ENCODE measurements around the gene CD1D.

DNA sequence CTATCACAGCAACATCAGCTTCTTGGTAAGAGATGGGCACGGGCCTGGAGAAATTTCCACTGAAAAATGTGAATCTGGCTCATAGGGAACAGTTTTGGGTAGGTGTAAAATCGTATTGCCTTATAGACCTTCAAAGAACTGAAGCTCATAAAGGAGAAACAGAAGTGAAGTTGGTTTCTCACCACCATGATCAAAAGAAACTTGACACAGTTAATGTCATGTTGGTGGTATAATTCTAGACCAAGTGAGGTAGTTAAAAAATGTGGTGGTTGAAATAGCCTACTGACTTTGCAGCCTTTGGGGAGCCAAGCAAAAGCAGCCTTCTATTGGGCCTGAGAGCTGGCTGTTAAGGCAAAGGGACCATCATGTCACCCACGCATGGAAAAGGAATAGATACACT, 8.9 kb downstream of the CD1D start:
- TF ChIP-seq, protein P1, sequence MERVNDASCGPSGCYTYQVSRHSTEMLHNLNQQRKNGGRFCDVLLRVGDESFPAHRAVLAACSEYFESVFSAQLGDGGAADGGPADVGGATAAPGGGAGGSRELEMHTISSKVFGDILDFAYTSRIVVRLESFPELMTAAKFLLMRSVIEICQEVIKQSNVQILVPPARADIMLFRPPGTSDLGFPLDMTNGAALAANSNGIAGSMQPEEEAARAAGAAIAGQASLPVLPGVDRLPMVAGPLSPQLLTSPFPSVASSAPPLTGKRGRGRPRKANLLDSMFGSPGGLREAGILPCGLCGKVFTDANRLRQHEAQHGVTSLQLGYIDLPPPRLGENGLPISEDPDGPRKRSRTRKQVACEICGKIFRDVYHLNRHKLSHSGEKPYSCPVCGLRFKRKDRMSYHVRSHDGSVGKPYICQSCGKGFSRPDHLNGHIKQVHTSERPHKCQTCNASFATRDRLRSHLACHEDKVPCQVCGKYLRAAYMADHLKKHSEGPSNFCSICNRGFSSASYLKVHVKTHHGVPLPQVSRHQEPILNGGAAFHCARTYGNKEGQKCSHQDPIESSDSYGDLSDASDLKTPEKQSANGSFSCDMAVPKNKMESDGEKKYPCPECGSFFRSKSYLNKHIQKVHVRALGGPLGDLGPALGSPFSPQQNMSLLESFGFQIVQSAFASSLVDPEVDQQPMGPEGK (CRISPR knock-in tag; IDR thresholded peaks at IDR 0.05; ENCODE audit: borderline replicate concordance), result no peak
- no peak for TF ChIP-seq ZFP30 (CRISPR knock-in tag; IDR thresholded peaks at IDR 0.05)
- TF ChIP-seq ZC3H10 (CRISPR knock-in tag; IDR thresholded peaks at IDR 0.05), result no peak
- TF ChIP-seq ZFP3 (CRISPR knock-in tag; IDR thresholded peaks at IDR 0.05), result no peak
- no peak for TF ChIP-seq PPARA (CRISPR knock-in tag; IDR thresholded peaks at IDR 0.05; ENCODE audit: borderline replicate concordance)
- no peak for TF ChIP-seq OSR1 (CRISPR knock-in tag; IDR thresholded peaks at IDR 0.05)
- TF ChIP-seq, protein P2, sequence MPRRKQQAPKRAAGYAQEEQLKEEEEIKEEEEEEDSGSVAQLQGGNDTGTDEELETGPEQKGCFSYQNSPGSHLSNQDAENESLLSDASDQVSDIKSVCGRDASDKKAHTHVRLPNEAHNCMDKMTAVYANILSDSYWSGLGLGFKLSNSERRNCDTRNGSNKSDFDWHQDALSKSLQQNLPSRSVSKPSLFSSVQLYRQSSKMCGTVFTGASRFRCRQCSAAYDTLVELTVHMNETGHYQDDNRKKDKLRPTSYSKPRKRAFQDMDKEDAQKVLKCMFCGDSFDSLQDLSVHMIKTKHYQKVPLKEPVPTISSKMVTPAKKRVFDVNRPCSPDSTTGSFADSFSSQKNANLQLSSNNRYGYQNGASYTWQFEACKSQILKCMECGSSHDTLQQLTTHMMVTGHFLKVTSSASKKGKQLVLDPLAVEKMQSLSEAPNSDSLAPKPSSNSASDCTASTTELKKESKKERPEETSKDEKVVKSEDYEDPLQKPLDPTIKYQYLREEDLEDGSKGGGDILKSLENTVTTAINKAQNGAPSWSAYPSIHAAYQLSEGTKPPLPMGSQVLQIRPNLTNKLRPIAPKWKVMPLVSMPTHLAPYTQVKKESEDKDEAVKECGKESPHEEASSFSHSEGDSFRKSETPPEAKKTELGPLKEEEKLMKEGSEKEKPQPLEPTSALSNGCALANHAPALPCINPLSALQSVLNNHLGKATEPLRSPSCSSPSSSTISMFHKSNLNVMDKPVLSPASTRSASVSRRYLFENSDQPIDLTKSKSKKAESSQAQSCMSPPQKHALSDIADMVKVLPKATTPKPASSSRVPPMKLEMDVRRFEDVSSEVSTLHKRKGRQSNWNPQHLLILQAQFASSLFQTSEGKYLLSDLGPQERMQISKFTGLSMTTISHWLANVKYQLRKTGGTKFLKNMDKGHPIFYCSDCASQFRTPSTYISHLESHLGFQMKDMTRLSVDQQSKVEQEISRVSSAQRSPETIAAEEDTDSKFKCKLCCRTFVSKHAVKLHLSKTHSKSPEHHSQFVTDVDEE (CRISPR knock-in tag; IDR thresholded peaks at IDR 0.05), result no peak
- TF ChIP-seq, protein P3, sequence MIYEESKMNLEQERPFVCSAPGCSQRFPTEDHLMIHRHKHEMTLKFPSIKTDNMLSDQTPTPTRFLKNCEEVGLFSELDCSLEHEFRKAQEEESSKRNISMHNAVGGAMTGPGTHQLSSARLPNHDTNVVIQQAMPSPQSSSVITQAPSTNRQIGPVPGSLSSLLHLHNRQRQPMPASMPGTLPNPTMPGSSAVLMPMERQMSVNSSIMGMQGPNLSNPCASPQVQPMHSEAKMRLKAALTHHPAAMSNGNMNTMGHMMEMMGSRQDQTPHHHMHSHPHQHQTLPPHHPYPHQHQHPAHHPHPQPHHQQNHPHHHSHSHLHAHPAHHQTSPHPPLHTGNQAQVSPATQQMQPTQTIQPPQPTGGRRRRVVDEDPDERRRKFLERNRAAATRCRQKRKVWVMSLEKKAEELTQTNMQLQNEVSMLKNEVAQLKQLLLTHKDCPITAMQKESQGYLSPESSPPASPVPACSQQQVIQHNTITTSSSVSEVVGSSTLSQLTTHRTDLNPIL (CRISPR knock-in tag; IDR thresholded peaks at IDR 0.05; ENCODE audit: low read depth), result no peak

All from SK-N-SH treated with all-trans-retinoic acid at 6 μM for 48 hours (cell line).